Kidney (tissue), 14 donors: Measurements from ENCODE around the gene RAPGEF4. TPM values are rescaled to one million over a fixed set of nuclear protein-coding genes. Genes with fewer than 3 reads are reported as not detected.

ENCODE experiments used
- DNase-seq, 5 donors: peaks; one replicate each; pipeline ENCODE4 v3.0.0-alpha.2; 2013 to 2020
- FAIRE-seq: peaks from 2 replicates; lab custom pipeline; 2012; peaks lifted over from hg19 to GRCh38; lab: Jason Lieb, UNC
- H3K27ac ChIP-seq, 2 donors: one replicate each; pipeline ENCODE4 v1.7.0; 2013; ENCODE audit warnings: low read depth in 2 of 2, low read length in 2 of 2, inconsistent platforms in 1 of 2
- H3K27me3 ChIP-seq: one replicate; pipeline ENCODE4 v1.7.1; 2013; ENCODE audit warnings: low read length, inconsistent platforms; ENCODE audit not compliant: control insufficient read depth, insufficient read depth
- H3K36me3 ChIP-seq, 3 donors: one replicate each; pipeline versions ENCODE4 v1.7.0 to v1.7.1; 2013; ENCODE audit warnings: low read length in 3 of 3, control low read depth in 1 of 3, inconsistent platforms in 1 of 3; ENCODE audit not compliant: insufficient read depth in 3 of 3, control insufficient read depth in 2 of 3
- H3K4me1 ChIP-seq, 3 donors: one replicate each; pipeline versions ENCODE4 v1.7.0 to v1.7.1; 2013; ENCODE audit warnings: low read length in 3 of 3, inconsistent platforms in 1 of 3, low read depth in 1 of 3; ENCODE audit not compliant: control insufficient read depth in 2 of 3, insufficient read depth in 2 of 3
- H3K4me3 ChIP-seq, 3 donors: one replicate each; pipeline versions ENCODE4 v1.7.0 to v1.8.1; 2013; ENCODE audit warnings: low read length in 3 of 3, control low read depth in 1 of 3, inconsistent platforms in 1 of 3
- H3K9ac ChIP-seq, 3 donors: one replicate each; pipeline versions ENCODE4 v1.7.0 to v1.7.1; 2013; ENCODE audit warnings: low read length in 3 of 3, control low read depth in 1 of 3, inconsistent platforms in 1 of 3
- H3K9me3 ChIP-seq, 3 donors: one replicate each; pipeline versions ENCODE4 v1.7.0 to v1.7.1; 2013; ENCODE audit warnings: low read length in 3 of 3, control low read depth in 1 of 3, inconsistent platforms in 1 of 3; ENCODE audit not compliant: control insufficient read depth in 2 of 3, insufficient read depth in 1 of 3
- CTCF ChIP-seq: IDR thresholded peaks from 3 replicates; pipeline ENCODE4 v1.5.1; 2012; ENCODE audit warnings: mild to moderate bottlenecking, moderate library complexity, borderline replicate concordance; ENCODE audit not compliant: insufficient read depth; ENCODE audit errors: extremely low read depth
- intact Hi-C: fragments of 100-400 bp; cut with DNase I; formaldehyde crosslinking; loops from one replicate; pipeline ENCODE4 v1.11.1; 2022
- polyA plus RNA-seq: library from polyadenylated mRNA; stranded (reverse); fragments of 350-450 nt; fragmentation: Illumina TruSeq; extraction: RNeasy Lipid Tissue Mini Kit (QIAGEN cat#74804); gene quantifications from one replicate; pipeline ENCODE4 v1.2.3, GENCODE V29; 2014; ENCODE audit warnings: low read depth, low replicate concordance; ENCODE audit not compliant: insufficient read depth
- total RNA-seq: library from RNA; stranded (reverse); fragmentation: NEBNext Ultra II Directional; extraction: Animal tissue kit (Norgen Biotek cat#: 25700); gene quantifications from one replicate; pipeline ENCODE4 v1.2.1, GENCODE V29; 2021
- donor health status: control.
- donor health status: control.
- donor health status: control.
- donor health status: control.
- donor health status: control.
- donor health status: DM: yes; HTN: yes; CAD: no.
- donor health status: Normal renal cell carcinoma (clear cell type).

The RAPGEF4 gene
- total and polyA plus RNA-seq, 2 donors from 2014 or later: 3.8 to 13.6 TPM

GRCh38 chr2:172739661-172740266 is 4.1 kb downstream of the RAPGEF4 start:
- no peak for FAIRE-seq
- Histone ChIP-seq H3K4me1 (no peaks in the 10 kb centered on the region), H3K9me3 (peaks cover 0 to 2% (median 0%) of the 10 kb centered on the region in 3 donors), H3K9ac (no peak overlapping the region), H3K27ac (no peak overlapping the region), H3K36me3 (no peaks in the 10 kb centered on the region), H3K27me3 (no peaks in the 10 kb centered on the region), H3K4me3 (no peak overlapping the region)
- TF ChIP-seq CTCF: no peak
- no peak for DNase-seq
- intact Hi-C loops: no loop called here

GRCh38 chr2:172740856-172741255 is 5.2 kb downstream of the RAPGEF4 start:
- H3K36me3 ChIP-seq: no peaks in the 10 kb centered on the region
- intact Hi-C loops: no loop called here
- DNase-seq: no peak
- H3K9me3 ChIP-seq: peaks cover 0 to 2% (median 0%) of the 10 kb centered on the region in 3 donors
- no peaks in the 10 kb centered on the region for H3K27me3 ChIP-seq
- no peak overlapping the region for H3K9ac ChIP-seq
- no peak for TF ChIP-seq CTCF
- H3K4me3 ChIP-seq: no peak overlapping the region
- no peak for FAIRE-seq
- H3K4me1 ChIP-seq: no peaks in the 10 kb centered on the region
- H3K27ac ChIP-seq: no peak overlapping the region

GRCh38 chr2:172742931-172743540 is 7.4 kb downstream of the RAPGEF4 start:
- Histone ChIP-seq H3K36me3 (no peaks in the 10 kb centered on the region), H3K4me1 (no peaks in the 10 kb centered on the region), H3K4me3 (no peak overlapping the region), H3K9ac (no peak overlapping the region), H3K27me3 (no peaks in the 10 kb centered on the region), H3K9me3 (peaks cover 0 to 2% (median 0%) of the 10 kb centered on the region in 3 donors), H3K27ac (no peak overlapping the region)
- TF ChIP-seq CTCF: no peak
- FAIRE-seq (no peak), DNase-seq (peak in 3 of 5 donors; percentile 24 to 55 (median 55))
- intact Hi-C loops: no loop called here
